ENCODE measurements around the gene KLF6. TPM values are rescaled to one million over a fixed set of nuclear protein-coding genes. Genes with fewer than 3 reads are reported as not detected.

KLF6 gene
- total and polyA plus RNA-seq, 9 donors, result 45.4 to 178 (median 85.7) TPM

DNA sequence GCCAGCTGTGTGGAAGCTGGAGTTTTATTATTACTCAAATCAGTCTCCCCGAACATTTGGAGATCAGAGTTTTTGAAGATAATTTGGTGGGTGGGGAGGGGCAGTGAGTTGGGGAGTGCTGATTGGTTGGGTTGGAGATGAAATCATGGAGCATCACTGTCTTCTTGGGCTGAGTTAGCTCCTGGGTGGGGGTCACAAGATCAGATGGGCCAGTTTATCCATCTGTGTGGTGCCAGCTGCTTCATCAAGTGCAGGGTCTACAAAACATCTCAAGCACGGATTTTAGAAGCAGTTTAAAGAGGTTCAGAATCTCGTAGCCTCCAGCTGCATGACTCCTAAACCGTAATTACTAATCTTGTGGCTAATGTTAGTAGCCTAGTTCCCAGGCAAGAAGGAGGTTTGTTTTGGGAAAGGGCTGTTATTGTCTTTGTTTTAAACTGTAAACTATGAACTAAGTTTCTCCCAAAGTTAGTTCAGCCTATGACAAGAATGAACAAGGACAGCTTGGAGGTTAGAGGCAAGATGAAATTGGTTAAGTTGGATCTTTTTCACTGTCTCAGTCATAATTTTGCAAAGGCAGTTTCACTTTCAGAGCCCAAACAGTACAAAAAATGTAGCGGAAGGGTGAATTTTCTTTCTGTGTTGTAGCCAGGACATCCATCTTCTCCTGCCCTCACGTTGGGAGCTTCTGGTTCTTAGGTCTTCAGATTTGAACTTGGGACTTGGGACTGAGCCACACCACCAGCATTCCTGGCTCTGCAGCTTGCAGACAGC lies 43.1 kb downstream of the KLF6 start:
- Histone ChIP-seq H3K27me3 (no peaks in the 10 kb centered on the region), H3K27ac (peak overlapping the region in 1 of 2 donors; percentile 53), H3K9me3 (no peaks in the 10 kb centered on the region), H3K36me3 (no peaks in the 10 kb centered on the region), H3K4me1 (ENCODE audit: insufficient read depth) (no peaks in the 10 kb centered on the region), H3K4me3 (no peak overlapping the region)
- intact Hi-C loops (cut with DNase I), result no loop called here
- DNase-seq, result no peak
- no peak for TF ChIP-seq POLR2A (IDR thresholded peaks at IDR 0.05)
- TF ChIP-seq, protein P1, sequence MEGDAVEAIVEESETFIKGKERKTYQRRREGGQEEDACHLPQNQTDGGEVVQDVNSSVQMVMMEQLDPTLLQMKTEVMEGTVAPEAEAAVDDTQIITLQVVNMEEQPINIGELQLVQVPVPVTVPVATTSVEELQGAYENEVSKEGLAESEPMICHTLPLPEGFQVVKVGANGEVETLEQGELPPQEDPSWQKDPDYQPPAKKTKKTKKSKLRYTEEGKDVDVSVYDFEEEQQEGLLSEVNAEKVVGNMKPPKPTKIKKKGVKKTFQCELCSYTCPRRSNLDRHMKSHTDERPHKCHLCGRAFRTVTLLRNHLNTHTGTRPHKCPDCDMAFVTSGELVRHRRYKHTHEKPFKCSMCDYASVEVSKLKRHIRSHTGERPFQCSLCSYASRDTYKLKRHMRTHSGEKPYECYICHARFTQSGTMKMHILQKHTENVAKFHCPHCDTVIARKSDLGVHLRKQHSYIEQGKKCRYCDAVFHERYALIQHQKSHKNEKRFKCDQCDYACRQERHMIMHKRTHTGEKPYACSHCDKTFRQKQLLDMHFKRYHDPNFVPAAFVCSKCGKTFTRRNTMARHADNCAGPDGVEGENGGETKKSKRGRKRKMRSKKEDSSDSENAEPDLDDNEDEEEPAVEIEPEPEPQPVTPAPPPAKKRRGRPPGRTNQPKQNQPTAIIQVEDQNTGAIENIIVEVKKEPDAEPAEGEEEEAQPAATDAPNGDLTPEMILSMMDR (IDR thresholded peaks at IDR 0.05), result no peak
- 3 to 17% (median 8%) methylated on average over 6 of the region's 6 CpGs for WGBS, 3 donors

DNA sequence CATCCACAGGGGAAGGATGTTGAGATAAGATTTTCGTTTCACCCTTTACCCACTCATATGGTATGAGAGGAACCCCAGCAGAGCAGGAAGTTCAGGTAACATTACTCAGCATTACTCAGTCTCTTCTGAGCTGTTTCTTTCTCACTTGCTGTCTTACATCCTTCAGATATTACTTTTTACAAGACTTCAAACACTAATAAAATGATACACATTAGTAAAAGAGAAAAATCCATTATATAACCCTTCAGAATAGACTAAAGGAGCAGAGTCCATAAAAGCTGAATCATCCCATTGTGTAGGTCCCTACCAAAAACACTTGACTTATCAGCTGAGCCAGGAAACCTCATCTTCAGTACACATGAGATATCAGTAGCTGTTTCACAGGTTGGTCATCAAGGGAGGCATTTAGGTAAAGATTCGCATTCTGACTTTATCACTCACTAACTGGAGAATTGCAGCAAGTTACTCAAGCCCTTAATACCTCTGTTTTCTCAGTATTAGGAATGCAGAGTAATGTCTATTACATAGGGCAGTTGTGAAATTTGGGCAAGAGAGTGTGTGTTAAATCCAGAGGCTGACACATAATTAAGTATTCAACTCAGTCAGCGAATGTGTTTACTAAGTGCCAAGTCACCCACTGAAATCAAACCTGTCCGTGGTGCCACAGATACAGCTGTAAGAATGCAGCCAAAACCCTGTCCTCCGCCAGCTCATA lies 44.7 kb downstream of the KLF6 start:
- Histone ChIP-seq H3K27me3 (no peaks in the 10 kb centered on the region), H3K4me3 (no peak overlapping the region), H3K27ac (no peak overlapping the region), H3K36me3 (no peaks in the 10 kb centered on the region), H3K9me3 (no peaks in the 10 kb centered on the region), H3K4me1 (ENCODE audit: insufficient read depth) (no peaks in the 10 kb centered on the region)
- WGBS, 3 donors, result 88 to 89% (median 89%) methylated on average over 5 of the region's 5 CpGs
- no peak for DNase-seq
- TF ChIP-seq, protein P1 (IDR thresholded peaks at IDR 0.05), result no peak
- TF ChIP-seq POLR2A (IDR thresholded peaks at IDR 0.05) (no peak), EP300 (IDR thresholded peaks at IDR 0.05) (no peak)
- intact Hi-C loops (cut with DNase I), result no loop called here

DNA sequence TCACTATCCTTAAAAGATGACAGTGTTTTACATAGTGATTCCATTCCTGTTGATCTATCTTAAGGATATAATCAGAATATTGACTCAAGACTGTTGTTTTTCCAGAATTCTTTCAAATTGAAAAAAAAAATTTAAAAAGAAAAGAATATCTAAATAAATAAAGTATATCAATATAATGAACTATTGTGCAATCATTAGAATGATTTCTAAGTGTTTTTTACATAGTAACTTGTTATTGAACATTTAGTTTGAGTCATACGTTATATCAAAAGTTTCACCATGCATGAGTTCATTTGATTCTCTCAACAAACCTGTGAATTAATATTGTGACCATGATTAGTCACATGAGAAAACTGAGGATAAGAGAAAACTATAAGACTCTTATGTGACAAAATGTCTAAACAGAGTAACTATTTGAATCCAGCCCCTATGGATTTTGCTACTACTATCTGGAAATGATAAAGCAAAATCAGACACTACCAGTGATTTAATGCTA lies 46.1 kb downstream of the KLF6 start:
- Histone ChIP-seq H3K4me3 (no peak overlapping the region), H3K9me3 (no peaks in the 10 kb centered on the region), H3K27me3 (no peaks in the 10 kb centered on the region), H3K36me3 (no peaks in the 10 kb centered on the region), H3K4me1 (ENCODE audit: insufficient read depth) (no peaks in the 10 kb centered on the region), H3K27ac (no peak overlapping the region)
- intact Hi-C loops (cut with DNase I), result no loop called here
- WGBS, 3 donors, result 86 to 94% (median 90%) methylated on average over 1 of the region's 1 CpG
- no peak for TF ChIP-seq EP300 (IDR thresholded peaks at IDR 0.05)
- TF ChIP-seq, protein P1 (IDR thresholded peaks at IDR 0.05), result no peak
- no peak for DNase-seq

DNA sequence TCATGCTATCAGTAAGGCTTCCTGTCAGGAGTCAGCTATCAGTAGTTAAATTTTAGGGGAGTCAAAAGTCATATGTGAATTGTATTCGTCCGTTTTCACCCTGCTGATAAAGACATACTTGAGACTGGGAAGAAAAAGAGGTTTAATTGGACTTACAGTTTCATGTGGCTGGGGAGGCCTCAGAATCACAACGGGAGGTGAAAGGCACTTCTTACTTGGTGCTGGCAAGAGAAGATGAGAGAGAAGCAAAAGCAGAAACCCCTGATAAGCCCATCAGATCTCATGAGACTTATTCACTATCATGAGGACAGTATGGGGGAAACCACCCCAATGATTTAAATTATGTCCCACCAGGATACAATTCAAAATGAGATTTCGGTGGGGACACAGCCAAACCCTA lies 47.1 kb downstream of the KLF6 start:
- Histone ChIP-seq H3K27me3 (no peaks in the 10 kb centered on the region), H3K9me3 (no peaks in the 10 kb centered on the region), H3K36me3 (no peaks in the 10 kb centered on the region), H3K4me3 (no peak overlapping the region), H3K4me1 (ENCODE audit: insufficient read depth) (no peaks in the 10 kb centered on the region), H3K27ac (no peak overlapping the region)
- DNase-seq, result no peak
- TF ChIP-seq, protein P1 (IDR thresholded peaks at IDR 0.05), result no peak
- TF ChIP-seq EP300 (IDR thresholded peaks at IDR 0.05) (no peak), POLR2A (IDR thresholded peaks at IDR 0.05) (no peak)
- WGBS, 3 donors, result 63 to 71% (median 63%) methylated on average over 4 of the region's 4 CpGs
- intact Hi-C loops (cut with DNase I), result no loop called here
